Activated T-helper 1 cell treated with anti-CD3 and anti-CD28 coated beads, Interleukin-12 subunit alpha, Interleukin-12 subunit beta, Interleukin-2, Interleukin-4 antibody, amounts not matched to agents 30 ng/mL and 10 ng/mL and 1 ng/mL, durations not matched to agents 14 hours and 24 hours and 36 hours (primary cell): ENCODE results near the gene SIRPD. TPM values are rescaled to one million over a fixed set of nuclear protein-coding genes. Genes with fewer than 3 reads are reported as not detected.

Experiments
- DNase-seq: peaks from one replicate; pipeline ENCODE4 v3.0.0; 2021; ENCODE audit warnings: low spot score
- H3K27ac Mint-ChIP-seq: one replicate; pipeline ENCODE4 v1.8.0; 2021; ENCODE audit warnings: mild to moderate bottlenecking, mixed read lengths
- H3K27me3 Mint-ChIP-seq: one replicate; pipeline ENCODE4 v1.8.0; 2022; ENCODE audit warnings: mild to moderate bottlenecking, moderate library complexity, mixed read lengths; ENCODE audit not compliant: insufficient read depth
- H3K36me3 Mint-ChIP-seq: one replicate; pipeline ENCODE4 v1.8.0; 2021; ENCODE audit warnings: low read depth, mixed read lengths
- H3K4me1 Mint-ChIP-seq: one replicate; pipeline ENCODE4 v1.8.0; 2021; ENCODE audit warnings: low read depth, mixed read lengths
- H3K4me3 Mint-ChIP-seq: one replicate; pipeline ENCODE4 v1.8.0; 2021; ENCODE audit warnings: mild to moderate bottlenecking, moderate library complexity, mixed read lengths
- H3K9me3 Mint-ChIP-seq: one replicate; pipeline ENCODE4 v1.8.0; 2021; ENCODE audit warnings: mixed read lengths
- intact Hi-C: fragments of 100-400 bp; cut with micrococcal nuclease; formaldehyde crosslinking; loops from one replicate; pipeline ENCODE4 v1.15.1; 2024
- total RNA-seq: library from RNA; stranded (reverse); gene quantifications from 2 replicates; pipeline ENCODE4 v1.2.3, GENCODE V29; 2022

Gene SIRPD
- total RNA-seq, 1 donor from 2014 or later, result not detected

DNA sequence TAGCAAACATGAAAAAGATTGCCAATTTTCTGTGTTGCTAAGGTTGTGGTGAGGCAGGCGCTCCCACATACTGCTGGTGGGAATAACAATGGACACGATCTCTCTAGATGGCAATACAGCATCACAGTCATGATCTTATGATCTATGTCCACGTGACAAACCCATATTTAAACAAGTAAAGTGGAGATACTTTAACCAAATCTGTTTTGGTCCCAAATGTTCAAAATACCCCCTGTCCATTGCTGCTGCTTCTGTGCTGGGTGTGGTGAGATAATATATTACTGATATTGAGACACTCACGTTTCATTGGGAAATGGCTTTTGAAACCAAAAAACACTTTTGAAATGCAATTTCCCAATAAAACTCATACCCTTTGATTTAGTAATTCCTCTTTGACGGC lies 23.0 kb downstream of the SIRPD start:
- no peak for DNase-seq
- intact Hi-C loops, result no loop called here
- no peak overlapping the region for H3K27ac Mint-ChIP-seq

DNA sequence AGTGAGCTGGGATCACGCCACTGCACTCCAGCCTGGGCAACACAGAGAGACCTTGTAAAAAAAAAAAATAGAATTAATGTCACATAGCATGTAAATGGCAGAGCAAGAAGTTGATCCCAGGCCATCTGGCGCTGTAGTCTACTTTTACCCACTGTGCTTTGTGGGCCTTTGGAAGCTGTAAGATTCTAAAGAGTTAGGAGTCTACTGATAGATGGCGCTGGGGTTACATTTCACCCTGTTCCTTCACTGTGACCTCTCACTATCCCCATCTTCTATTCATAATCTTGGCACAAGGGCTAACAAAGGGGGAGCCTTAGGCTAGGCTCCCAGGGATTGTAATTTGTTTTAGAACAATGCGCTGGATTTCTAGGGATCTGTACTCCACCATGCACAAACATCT lies 24.4 kb downstream of the SIRPD start:
- Mint-ChIP-seq H3K4me1 (peaks cover 7% of the 10 kb centered on the region), H3K9me3 (no peaks in the 10 kb centered on the region), H3K27me3 (peaks cover 6% of the 10 kb centered on the region), H3K36me3 (no peaks in the 10 kb centered on the region), H3K4me3 (no peak overlapping the region), H3K27ac (no peak overlapping the region)
- intact Hi-C loops, result loop anchor here (1.0 to 2.0 kb wide), 2 partner anchors 201 to 244 kb away; no protein-coding TSS in a partner anchor
- no peak for DNase-seq

More for the DNA sequence above, 23.0 kb downstream of the SIRPD start:
- Mint-ChIP-seq H3K27me3 (peaks cover 6% of the 10 kb centered on the region), H3K36me3 (no peaks in the 10 kb centered on the region), H3K9me3 (no peaks in the 10 kb centered on the region), H3K4me1 (peaks cover 7% of the 10 kb centered on the region), H3K4me3 (no peak overlapping the region)

DNA sequence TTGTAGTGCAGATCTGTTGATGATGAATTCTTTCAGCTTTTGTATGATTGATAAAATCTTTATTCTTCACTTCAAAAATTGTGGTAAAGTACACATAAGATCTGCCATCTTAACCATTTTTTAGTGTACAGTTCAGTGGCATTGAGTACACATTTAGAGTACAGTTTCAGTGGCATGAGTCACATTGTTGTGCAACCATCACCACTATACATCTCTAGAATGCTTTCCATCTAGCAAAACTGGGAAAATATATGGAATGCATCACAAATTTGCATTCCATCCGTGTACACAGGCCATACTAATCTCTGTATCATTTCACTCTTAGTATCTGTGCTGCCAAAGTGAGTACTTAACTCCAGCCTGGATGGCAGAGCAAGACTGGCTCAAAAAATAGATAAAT lies 28.7 kb downstream of the SIRPD start:
- peaks cover 6% of the 10 kb centered on the region for H3K27me3 Mint-ChIP-seq
- no peaks in the 10 kb centered on the region for H3K36me3 Mint-ChIP-seq
- H3K4me3 Mint-ChIP-seq, result no peak overlapping the region
- H3K9me3 Mint-ChIP-seq, result no peaks in the 10 kb centered on the region
- no peak overlapping the region for H3K27ac Mint-ChIP-seq
- intact Hi-C loops, result no loop called here
- DNase-seq, result no peak
- no peaks in the 10 kb centered on the region for H3K4me1 Mint-ChIP-seq

DNA sequence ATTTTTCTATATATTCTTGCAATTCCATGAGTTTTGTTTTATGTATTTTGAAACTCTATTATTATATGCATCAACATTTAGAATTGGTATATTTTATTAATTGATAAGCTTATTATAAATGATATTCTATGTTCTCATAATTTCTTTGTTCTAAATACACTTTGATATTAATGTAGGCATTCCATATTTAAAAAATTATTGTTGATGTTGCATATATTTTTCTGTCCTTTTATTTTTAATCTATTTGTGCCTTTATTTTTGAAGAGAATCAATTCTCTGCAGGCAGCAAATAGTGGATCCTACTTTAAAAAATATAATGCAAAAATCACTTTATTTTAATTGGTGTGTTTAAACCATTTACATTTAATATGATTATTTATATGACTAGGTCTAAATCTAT lies 29.6 kb downstream of the SIRPD start:
- no peaks in the 10 kb centered on the region for H3K4me1 Mint-ChIP-seq
- H3K36me3 Mint-ChIP-seq, result no peaks in the 10 kb centered on the region
- no peaks in the 10 kb centered on the region for H3K9me3 Mint-ChIP-seq
- intact Hi-C loops, result no loop called here
- H3K27ac Mint-ChIP-seq, result no peak overlapping the region
- peaks cover 6% of the 10 kb centered on the region for H3K27me3 Mint-ChIP-seq
- DNase-seq, result no peak
- no peak overlapping the region for H3K4me3 Mint-ChIP-seq

DNA sequence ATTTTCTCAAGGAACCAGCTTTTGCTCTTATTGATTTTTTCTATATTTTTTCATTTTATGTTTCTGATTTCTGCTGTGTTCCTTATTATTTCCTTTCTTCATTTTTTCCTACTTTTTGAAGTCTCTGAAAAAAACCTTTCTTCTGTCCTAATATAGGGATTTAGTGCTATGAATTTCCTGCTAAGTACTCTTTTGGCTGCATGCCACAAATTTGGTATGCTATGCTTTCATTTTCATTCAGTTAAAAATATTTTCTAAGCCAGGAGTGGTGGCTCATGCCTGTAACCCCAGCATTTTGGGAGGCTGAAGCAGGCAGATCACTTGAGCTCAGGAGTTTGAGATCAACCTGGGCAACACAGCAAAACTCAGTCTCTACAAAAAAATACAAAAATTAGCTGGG lies 30.6 kb downstream of the SIRPD start:
- intact Hi-C loops, result no loop called here
- H3K27ac Mint-ChIP-seq, result no peak overlapping the region
- H3K4me1 Mint-ChIP-seq, result no peaks in the 10 kb centered on the region
- H3K9me3 Mint-ChIP-seq, result no peaks in the 10 kb centered on the region
- H3K4me3 Mint-ChIP-seq, result no peak overlapping the region
- H3K36me3 Mint-ChIP-seq, result no peaks in the 10 kb centered on the region
- DNase-seq, result no peak
- peaks cover 9% of the 10 kb centered on the region for H3K27me3 Mint-ChIP-seq

DNA sequence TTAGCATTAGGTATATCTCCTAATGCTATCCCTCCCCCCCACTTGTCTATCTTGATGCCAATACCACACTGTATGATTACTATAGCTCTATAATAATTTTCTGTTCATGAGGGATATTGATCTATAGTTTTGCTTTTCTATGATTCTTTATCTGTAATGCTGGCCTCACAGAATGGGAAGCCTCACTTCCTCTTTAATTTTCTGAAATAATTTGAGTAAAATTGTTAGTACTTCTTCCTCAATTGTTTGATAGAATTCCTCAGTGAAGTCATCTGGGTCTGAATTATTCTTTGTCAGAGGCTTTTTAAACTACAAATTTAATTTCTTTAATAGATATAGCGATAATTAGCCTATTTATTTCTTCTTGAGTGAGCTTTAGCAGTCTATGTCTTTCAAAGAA lies 31.2 kb downstream of the SIRPD start:
- Mint-ChIP-seq H3K27ac (no peak overlapping the region), H3K9me3 (no peaks in the 10 kb centered on the region), H3K36me3 (no peaks in the 10 kb centered on the region), H3K27me3 (peaks cover 9% of the 10 kb centered on the region), H3K4me3 (no peak overlapping the region), H3K4me1 (no peaks in the 10 kb centered on the region)
- intact Hi-C loops, result no loop called here
- no peak for DNase-seq

DNA sequence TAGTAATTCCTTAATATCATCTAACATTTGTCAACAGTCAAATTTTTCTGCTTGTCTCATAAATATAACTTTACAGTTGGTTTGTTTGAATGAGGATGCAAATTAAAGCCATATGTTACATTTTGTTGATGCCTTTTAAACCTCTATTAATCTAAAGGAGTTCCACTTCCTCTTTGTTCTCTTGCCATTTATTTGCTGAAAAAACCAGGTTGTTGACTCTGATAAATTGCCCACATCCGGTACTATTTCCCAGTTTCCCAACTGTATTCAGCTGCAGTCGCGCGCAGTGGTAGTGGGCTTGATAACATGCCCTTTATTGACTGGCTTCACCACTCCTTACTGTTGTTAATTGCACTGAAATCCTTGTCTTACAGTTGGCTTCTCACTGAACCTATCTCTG lies 33.5 kb downstream of the SIRPD start:
- intact Hi-C loops, result no loop called here
- DNase-seq, result no peak
- H3K36me3 Mint-ChIP-seq, result no peaks in the 10 kb centered on the region
- H3K9me3 Mint-ChIP-seq, result no peaks in the 10 kb centered on the region
- peaks cover 3% of the 10 kb centered on the region for H3K27me3 Mint-ChIP-seq
- H3K27ac Mint-ChIP-seq, result no peak overlapping the region
- no peak overlapping the region for H3K4me3 Mint-ChIP-seq
- no peaks in the 10 kb centered on the region for H3K4me1 Mint-ChIP-seq

DNA sequence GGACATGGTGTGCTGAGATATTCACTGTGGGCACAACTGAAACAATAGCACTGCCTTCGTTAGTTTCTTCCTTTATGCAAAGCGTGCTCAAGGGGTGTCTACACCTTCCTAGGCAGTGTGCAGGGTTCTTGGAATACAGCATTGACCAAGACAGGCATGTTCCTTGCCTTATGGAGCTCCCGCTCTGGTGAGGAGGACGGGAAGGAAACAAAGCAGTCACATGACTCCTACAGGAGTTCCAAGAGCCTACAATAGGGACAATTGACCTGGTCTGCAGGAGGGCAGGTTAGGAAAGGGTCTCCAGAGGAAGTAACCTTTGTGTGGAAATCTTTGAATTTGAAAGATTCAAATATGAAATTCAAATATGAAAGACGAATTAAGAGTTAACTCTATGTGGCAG lies 40.5 kb downstream of the SIRPD start:
- DNase-seq, result no peak
- no peak overlapping the region for H3K4me3 Mint-ChIP-seq
- H3K27me3 Mint-ChIP-seq, result peaks cover 16% of the 10 kb centered on the region
- intact Hi-C loops, result no loop called here
- H3K9me3 Mint-ChIP-seq, result peaks cover 15% of the 10 kb centered on the region
- no peaks in the 10 kb centered on the region for H3K36me3 Mint-ChIP-seq
- no peaks in the 10 kb centered on the region for H3K4me1 Mint-ChIP-seq
- no peak overlapping the region for H3K27ac Mint-ChIP-seq

DNA sequence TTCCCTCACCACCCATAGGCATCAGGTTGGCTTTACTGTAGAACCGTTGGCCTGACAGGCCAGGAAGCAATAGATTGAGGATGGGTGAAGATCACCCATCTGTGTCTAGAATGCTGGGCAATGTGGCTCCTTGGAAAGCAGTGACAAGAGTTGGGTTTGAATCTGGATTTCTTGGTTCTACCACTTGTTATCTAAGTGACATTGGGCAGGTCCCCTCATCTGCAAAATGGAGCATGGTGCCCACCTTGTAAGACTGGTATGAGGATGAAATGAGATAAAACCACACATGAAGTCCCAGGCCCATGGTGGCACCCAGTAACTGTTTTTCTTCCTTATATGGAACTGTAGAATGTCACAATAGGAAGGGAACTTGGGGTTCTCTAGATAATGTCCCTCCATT lies 43.7 kb downstream of the SIRPD start:
- Mint-ChIP-seq H3K27ac (no peak overlapping the region), H3K27me3 (peaks cover 19% of the 10 kb centered on the region), H3K36me3 (no peaks in the 10 kb centered on the region), H3K4me3 (no peak overlapping the region), H3K4me1 (no peaks in the 10 kb centered on the region), H3K9me3 (peaks cover 21% of the 10 kb centered on the region)
- DNase-seq, result no peak
- intact Hi-C loops, result no loop called here

DNA sequence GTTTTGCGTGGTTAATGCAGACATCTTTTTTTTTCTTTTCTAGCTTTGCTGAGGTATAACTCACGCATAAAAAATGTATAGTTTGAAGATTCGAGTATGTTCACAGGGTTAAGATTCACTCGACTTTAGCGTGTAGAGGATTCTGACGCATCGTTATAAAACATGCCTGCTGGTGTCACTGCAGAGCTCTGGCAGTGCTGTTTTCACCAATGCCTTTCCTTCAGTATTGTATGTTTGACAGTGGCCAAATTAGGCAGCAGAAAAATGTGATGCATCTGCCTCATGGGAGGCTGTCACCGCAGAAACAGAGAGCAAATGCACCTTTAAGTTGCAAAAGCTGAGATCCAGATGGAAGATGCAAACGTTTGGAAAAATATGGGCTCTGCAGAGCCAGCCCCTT lies 48.3 kb downstream of the SIRPD start:
- intact Hi-C loops, result loop anchor here (1.0 kb wide), 1 partner anchor 268 kb away; no protein-coding TSS in a partner anchor
- Mint-ChIP-seq H3K36me3 (no peaks in the 10 kb centered on the region), H3K9me3 (peaks cover 17% of the 10 kb centered on the region), H3K4me1 (no peaks in the 10 kb centered on the region), H3K4me3 (no peak overlapping the region), H3K27ac (no peak overlapping the region), H3K27me3 (peaks cover 5% of the 10 kb centered on the region)
- no peak for DNase-seq

DNA sequence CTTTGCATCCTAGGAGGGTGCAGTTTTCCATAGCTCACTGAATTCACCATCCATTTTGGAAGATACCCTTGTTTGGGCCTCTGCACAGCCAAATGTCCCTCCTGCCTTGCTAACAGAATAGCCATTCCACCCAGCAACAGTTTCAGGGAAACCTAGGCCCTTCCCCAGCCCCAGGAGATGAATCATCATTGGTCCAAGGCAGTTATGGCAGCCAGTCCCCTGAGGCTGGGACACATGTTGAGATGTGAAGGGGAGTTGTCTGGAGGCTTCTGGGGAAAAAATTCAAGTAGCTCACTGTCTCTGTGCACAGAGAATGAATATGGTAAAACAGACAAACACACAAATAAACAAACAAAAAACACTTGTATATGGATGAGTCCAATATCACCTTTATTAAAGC lies 48.9 kb downstream of the SIRPD start:
- H3K4me3 Mint-ChIP-seq, result no peak overlapping the region
- peaks cover 2% of the 10 kb centered on the region for H3K4me1 Mint-ChIP-seq
- H3K27ac Mint-ChIP-seq, result no peak overlapping the region
- intact Hi-C loops, result loop anchor here (1.0 kb wide), 1 partner anchor 226 kb away; no protein-coding TSS in a partner anchor
- peaks cover 15% of the 10 kb centered on the region for H3K9me3 Mint-ChIP-seq
- peaks cover 5% of the 10 kb centered on the region for H3K27me3 Mint-ChIP-seq
- no peaks in the 10 kb centered on the region for H3K36me3 Mint-ChIP-seq
- DNase-seq, result no peak

DNA sequence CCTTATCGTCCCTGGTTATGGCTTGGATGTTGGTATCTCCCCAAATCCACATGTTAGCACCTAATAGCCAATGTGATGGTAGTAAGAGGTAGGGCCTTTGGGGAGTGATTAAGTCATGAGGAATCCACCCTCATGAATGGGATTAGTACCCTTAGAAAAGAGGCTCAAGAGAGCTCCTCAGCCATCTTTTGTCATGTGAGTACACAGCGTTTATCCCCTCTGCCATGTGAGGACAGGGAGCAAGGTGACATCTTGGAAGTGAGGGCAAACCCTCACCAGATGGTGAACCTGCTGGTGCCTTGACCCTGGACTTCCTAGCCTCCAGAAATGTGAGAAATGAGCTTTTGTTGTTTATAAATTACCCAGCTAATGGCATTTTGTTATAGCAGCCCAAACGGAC lies 50.2 kb downstream of the SIRPD start:
- H3K36me3 Mint-ChIP-seq, result no peaks in the 10 kb centered on the region
- H3K27ac Mint-ChIP-seq, result no peak overlapping the region
- H3K4me3 Mint-ChIP-seq, result no peak overlapping the region
- intact Hi-C loops, result no loop called here
- H3K4me1 Mint-ChIP-seq, result peaks cover 5% of the 10 kb centered on the region
- no peak for DNase-seq
- peaks cover 5% of the 10 kb centered on the region for H3K27me3 Mint-ChIP-seq
- H3K9me3 Mint-ChIP-seq, result peaks cover 9% of the 10 kb centered on the region

DNA sequence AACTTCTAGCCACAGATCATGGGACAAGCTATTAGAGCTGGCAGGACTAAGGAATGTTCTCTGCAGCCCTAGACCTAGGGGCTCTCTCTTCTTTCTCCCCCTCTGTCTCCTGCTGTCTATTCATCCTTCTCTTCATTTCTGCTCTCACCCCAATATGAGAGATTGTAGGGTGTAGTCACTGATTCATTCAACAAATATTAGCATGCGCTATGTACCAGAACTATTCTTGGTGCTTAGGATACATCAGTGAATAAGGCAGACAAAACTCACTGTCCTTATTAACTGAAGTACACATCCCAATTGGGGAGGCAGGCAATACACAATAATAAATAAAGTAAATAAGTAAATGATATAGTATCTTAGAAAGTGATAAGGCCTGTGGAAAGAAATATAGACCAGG lies 51.6 kb downstream of the SIRPD start:
- H3K27ac Mint-ChIP-seq, result no peak overlapping the region
- no peaks in the 10 kb centered on the region for H3K9me3 Mint-ChIP-seq
- DNase-seq, result no peak
- H3K4me1 Mint-ChIP-seq, result peaks cover 5% of the 10 kb centered on the region
- no peak overlapping the region for H3K4me3 Mint-ChIP-seq
- no peaks in the 10 kb centered on the region for H3K36me3 Mint-ChIP-seq
- H3K27me3 Mint-ChIP-seq, result peaks cover 8% of the 10 kb centered on the region
- intact Hi-C loops, result no loop called here

DNA sequence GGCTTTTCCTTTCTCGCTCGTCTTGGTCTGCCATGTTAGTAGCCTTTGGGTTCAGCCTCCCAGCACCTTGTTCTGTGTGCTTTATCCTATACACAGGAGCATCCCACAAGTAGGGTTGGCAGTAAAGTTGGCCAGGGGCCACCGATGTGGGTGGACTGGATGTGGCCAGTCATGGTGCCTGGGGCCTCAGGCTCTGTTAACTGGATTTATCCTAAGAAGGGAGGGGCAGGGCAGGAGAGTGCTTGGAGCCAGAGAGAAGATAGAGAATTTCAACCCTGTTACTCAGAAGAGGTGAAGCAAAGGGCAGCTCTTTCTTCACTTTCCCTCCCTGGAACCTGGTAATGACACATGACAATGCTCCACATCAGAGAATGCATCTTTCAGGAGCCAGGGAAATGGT lies 52.1 kb downstream of the SIRPD start:
- Mint-ChIP-seq H3K27ac (no peak overlapping the region), H3K4me1 (peaks cover 5% of the 10 kb centered on the region)
- intact Hi-C loops, result no loop called here

More for the DNA sequence above, 52.1 kb downstream of the SIRPD start:
- H3K36me3 Mint-ChIP-seq, result no peaks in the 10 kb centered on the region
- H3K27me3 Mint-ChIP-seq, result peaks cover 7% of the 10 kb centered on the region
- DNase-seq, result no peak
- H3K4me3 Mint-ChIP-seq, result no peak overlapping the region
- no peaks in the 10 kb centered on the region for H3K9me3 Mint-ChIP-seq
